Mucosa of descending colon (tissue), 3 donors: ENCODE data around the gene DPP10. TPM values are rescaled to one million over a fixed set of nuclear protein-coding genes. Genes with fewer than 3 reads are reported as not detected.

Source experiments
- ATAC-seq: fragments of 200-7000 bp; cut with Tn5 transposase; one replicate; pipeline ENCODE4 v1.9.1; 2020; ENCODE audit warnings: mild to moderate bottlenecking, moderate library complexity
- DNase-seq, 3 donors: peaks; one replicate each; pipeline ENCODE4 v3.0.0-alpha.2; 2020
- H3K36me3 ChIP-seq: fragments of 200-600 bp; one replicate; pipeline ENCODE4 v1.8.0; 2021; ENCODE audit warnings: low read depth, mild to moderate bottlenecking
- H3K4me1 ChIP-seq: fragments of 200-600 bp; one replicate; pipeline ENCODE4 v1.8.0; 2021; ENCODE audit warnings: low read depth, mild to moderate bottlenecking
- H3K4me3 ChIP-seq: fragments of 200-600 bp; one replicate; pipeline ENCODE4 v1.8.0; 2021; ENCODE audit warnings: mild to moderate bottlenecking
- H3K9me3 ChIP-seq: fragments of 200-600 bp; one replicate; pipeline ENCODE4 v1.8.0; 2021; ENCODE audit warnings: mild to moderate bottlenecking
- intact Hi-C, 2 donors: fragments of 100-400 bp; cut with DNase I in 1 of 2; cut with micrococcal nuclease in 1 of 2; formaldehyde crosslinking; loops; one replicate each; pipeline versions ENCODE4 v1.11.0 to v1.11.1; 2022; cut with DNase I, micrococcal nuclease
- total RNA-seq, 3 donors: library from RNA; stranded (reverse); fragmentation: NEBNext Ultra II Directional in 2 of 3; extraction: Animal tissue kit (Norgen Biotek cat#: 25700) in 2 of 3; gene quantifications; one replicate each; pipeline versions ENCODE4 v1.2.1 to v1.2.4, GENCODE V29; 2021 to 2023
- TF ChIP-seq, protein P1 (sequence below): fragments of 200-600 bp; IDR thresholded peaks from one replicate; pipeline ENCODE4 v1.8.0; 2022; ENCODE audit warnings: antibody characterized with exemption, mild to moderate bottlenecking
- donor health status: DM: no; HTN: no; CAD: no; lungs with moderate emphysema.
- donor health status: DM: no; HTN: no; CAD: no.
- donor health status: DM: no; HTN: yes; CAD: no.

Gene DPP10
- total RNA-seq, 3 donors from 2014 or later = 6.3 to 12.2 (median 6.9) TPM

DNA sequence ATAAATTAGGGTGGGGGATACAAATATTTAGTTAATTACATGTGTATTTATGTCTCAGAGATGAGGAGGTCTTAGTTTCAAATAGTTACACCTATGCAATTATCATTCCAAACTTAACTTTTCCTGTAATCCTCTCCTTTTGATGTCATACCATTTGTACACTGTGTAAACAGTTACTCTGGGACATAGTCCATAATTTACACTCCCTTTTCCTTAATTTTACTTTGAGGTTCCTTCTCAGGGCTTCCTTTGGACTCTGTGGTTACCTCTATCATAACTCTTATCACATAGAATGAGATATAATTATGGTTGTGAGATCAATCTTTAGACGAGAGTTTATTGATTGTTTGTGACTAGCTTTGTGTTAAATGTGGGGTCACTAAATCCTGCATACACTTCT is 84.4 kb downstream of the DPP10 start:
- H3K9me3 ChIP-seq = no peaks in the 10 kb centered on the region
- peaks cover 11% of the 10 kb centered on the region for H3K4me1 ChIP-seq
- H3K4me3 ChIP-seq = no peak overlapping the region
- ATAC-seq = peak; percentile 92
- no peaks in the 10 kb centered on the region for H3K36me3 ChIP-seq
- intact Hi-C loops = no loop called here
- no peak for DNase-seq
- TF ChIP-seq, protein P1, sequence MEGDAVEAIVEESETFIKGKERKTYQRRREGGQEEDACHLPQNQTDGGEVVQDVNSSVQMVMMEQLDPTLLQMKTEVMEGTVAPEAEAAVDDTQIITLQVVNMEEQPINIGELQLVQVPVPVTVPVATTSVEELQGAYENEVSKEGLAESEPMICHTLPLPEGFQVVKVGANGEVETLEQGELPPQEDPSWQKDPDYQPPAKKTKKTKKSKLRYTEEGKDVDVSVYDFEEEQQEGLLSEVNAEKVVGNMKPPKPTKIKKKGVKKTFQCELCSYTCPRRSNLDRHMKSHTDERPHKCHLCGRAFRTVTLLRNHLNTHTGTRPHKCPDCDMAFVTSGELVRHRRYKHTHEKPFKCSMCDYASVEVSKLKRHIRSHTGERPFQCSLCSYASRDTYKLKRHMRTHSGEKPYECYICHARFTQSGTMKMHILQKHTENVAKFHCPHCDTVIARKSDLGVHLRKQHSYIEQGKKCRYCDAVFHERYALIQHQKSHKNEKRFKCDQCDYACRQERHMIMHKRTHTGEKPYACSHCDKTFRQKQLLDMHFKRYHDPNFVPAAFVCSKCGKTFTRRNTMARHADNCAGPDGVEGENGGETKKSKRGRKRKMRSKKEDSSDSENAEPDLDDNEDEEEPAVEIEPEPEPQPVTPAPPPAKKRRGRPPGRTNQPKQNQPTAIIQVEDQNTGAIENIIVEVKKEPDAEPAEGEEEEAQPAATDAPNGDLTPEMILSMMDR = no peak

DNA sequence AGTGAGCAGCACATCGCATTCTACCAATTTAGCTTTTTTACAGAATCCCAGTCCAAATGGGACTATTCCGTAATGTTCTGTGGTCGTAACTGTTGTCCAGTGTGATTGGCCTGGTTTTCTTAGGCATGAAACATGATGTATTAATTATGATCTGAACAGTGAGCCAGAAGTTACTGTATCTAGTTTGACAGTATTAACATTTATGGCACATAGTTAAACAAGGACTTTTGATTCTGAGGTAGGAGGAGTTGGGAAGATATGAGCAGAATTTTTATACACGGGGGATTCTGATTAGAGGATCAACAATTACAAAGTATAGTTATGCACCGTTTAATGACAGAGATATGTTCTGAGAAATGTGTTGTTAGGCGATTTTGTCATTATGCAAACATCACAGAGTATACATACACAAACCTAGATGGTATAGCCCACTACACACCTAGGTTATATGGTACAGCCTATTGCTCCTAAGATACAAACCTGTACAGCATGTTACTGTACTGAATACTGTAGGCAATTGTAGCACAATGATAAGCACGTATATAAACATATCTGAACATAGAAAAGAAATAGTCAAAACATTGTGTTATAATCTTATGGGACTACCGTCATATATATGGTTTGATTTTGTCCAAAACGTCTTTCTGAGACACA is 85.0 kb downstream of the DPP10 start:
- TF ChIP-seq, protein P1 = no peak
- intact Hi-C loops = no loop called here
- Histone ChIP-seq H3K9me3 (no peaks in the 10 kb centered on the region), H3K36me3 (no peaks in the 10 kb centered on the region), H3K4me3 (no peak overlapping the region), H3K4me1 (peaks cover 11% of the 10 kb centered on the region)
- ATAC-seq (peak; percentile 80), DNase-seq (no peak)

DNA sequence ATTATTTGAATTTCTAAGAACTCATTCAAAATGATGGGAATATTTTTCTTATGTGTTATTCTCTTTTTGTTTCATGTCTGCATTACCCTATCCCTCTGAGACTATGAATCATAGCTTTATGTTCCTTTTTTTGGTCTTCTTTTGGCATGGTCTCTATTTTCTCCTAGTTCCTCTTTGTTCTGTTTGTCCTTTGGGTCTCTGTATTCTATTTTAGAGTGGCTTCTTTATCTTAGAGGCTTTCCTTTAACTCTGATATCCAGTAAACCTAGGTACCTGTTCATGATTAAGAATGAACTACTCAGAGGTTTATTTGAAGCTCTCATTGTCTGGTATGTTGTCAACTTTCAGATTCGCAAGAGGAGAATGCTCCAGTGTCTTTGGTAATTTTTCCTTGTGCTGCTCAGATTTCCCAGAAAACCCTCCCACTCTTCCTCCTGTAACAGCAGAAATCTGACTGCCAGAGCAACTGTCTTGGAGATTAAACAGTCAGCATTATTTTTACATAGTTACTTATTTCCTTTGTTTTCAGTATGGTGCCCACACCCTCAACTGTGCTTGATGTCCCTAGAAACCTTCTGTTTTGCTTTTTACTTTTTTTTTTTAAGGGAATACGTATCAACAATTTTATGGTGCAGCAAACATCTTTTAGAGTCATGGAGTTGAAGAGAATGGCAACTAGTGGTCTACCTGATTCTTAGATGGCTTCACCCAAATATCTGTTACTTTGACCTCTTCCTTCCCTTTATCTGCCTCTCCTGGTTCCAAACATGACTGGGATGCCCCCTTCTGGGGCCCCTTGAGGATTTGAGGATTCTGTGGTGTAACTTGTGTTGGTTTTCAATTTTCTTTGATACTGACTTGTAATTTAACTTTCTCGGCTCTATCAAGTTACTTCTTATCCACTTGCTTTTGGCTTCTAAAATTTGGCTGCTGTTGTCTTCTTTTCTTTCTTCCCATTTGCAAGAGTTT is 92.0 kb downstream of the DPP10 start:
- ATAC-seq = no peak
- no peak for DNase-seq
- H3K9me3 ChIP-seq = no peaks in the 10 kb centered on the region
- H3K4me3 ChIP-seq = no peak overlapping the region
- intact Hi-C loops = no loop called here
- H3K4me1 ChIP-seq = no peaks in the 10 kb centered on the region
- TF ChIP-seq, protein P1 = no peak
- no peaks in the 10 kb centered on the region for H3K36me3 ChIP-seq

DNA sequence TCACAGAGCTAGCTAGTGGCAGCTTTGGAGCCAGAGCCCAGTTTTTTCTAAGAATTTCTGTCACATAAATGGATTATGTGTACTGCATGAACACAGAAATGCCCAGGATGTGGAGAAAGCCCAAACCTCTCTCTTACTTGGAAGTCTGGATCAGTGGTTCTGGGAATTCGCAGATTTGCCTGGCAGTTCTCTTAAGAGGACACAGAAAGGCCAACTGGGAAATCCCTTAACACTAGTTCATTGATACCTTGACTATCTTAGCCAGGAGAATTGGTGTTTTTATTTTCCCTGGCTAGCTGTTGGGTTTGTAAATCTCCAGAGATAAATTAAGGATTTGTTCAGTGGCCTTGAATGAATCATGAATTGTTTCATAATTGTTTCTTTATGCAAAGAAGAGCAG is 95.3 kb downstream of the DPP10 start:
- intact Hi-C loops = no loop called here

DNA sequence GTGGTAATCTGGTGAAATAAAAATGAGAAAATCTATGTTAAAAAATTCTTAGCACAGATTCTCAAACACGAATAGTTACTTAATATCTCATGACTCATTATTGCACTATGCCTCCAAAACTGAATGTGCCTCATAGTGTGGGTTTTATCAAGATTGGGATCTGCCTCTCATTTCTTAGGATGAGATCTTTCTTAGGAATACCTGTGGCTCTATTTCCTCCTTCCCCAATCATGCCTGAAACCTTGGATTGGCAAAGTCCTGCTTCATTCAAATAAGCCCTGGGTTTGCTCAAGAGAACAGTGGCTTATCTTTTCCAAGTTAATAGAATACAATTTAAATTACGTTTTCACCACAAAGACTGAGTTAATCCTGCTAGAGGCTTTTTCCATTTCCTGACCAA is 100.3 kb downstream of the DPP10 start:
- Histone ChIP-seq H3K4me1 (peaks cover 23% of the 10 kb centered on the region), H3K9me3 (no peaks in the 10 kb centered on the region), H3K4me3 (no peak overlapping the region), H3K36me3 (no peaks in the 10 kb centered on the region)
- intact Hi-C loops = no loop called here
- TF ChIP-seq, protein P1 = no peak
- DNase-seq (no peak), ATAC-seq (peak; percentile 7)

More for the DNA sequence above, 95.3 kb downstream of the DPP10 start:
- no peaks in the 10 kb centered on the region for H3K4me1 ChIP-seq
- ATAC-seq = no peak
- DNase-seq = no peak
- H3K36me3 ChIP-seq = no peaks in the 10 kb centered on the region
- no peak overlapping the region for H3K4me3 ChIP-seq
- no peaks in the 10 kb centered on the region for H3K9me3 ChIP-seq
- TF ChIP-seq, protein P1 = no peak
